Omental fat pad (tissue), 4 donors: ENCODE data around the gene SLC12A3. TPM values are rescaled to one million over a fixed set of nuclear protein-coding genes. Genes with fewer than 3 reads are reported as not detected.
A peak's percentile ranks its signal among the peaks of the same experiment; 100 is the strongest.

Experiments used
- ATAC-seq: fragments of 150-250 bp; one replicate; pipeline ENCODE4 v1.9.1; 2016; ENCODE audit warnings: mild to moderate bottlenecking, moderate library complexity; ENCODE audit not compliant: low FRiP score
- DNase-seq: peaks from one replicate; pipeline ENCODE4 v3.0.0-alpha.2; 2019; ENCODE audit warnings: low spot score
- CTCF ChIP-seq, 3 donors: fragments of 450-650 bp; IDR thresholded peaks; one replicate each; pipeline ENCODE4 v1.5.1; 2016 to 2017; ENCODE audit warnings: antibody characterized with exemption in 3 of 3, mild to moderate bottlenecking in 3 of 3, moderate library complexity in 2 of 3
- total RNA-seq, 4 donors: library from RNA; depleted of rRNA; stranded (reverse); fragments of >200 nt; gene quantifications; one replicate each; pipeline ENCODE4 v1.1.0, GENCODE V29; 2016

The SLC12A3 gene
- total RNA-seq, 4 donors from 2014 or later = not detected

DNA sequence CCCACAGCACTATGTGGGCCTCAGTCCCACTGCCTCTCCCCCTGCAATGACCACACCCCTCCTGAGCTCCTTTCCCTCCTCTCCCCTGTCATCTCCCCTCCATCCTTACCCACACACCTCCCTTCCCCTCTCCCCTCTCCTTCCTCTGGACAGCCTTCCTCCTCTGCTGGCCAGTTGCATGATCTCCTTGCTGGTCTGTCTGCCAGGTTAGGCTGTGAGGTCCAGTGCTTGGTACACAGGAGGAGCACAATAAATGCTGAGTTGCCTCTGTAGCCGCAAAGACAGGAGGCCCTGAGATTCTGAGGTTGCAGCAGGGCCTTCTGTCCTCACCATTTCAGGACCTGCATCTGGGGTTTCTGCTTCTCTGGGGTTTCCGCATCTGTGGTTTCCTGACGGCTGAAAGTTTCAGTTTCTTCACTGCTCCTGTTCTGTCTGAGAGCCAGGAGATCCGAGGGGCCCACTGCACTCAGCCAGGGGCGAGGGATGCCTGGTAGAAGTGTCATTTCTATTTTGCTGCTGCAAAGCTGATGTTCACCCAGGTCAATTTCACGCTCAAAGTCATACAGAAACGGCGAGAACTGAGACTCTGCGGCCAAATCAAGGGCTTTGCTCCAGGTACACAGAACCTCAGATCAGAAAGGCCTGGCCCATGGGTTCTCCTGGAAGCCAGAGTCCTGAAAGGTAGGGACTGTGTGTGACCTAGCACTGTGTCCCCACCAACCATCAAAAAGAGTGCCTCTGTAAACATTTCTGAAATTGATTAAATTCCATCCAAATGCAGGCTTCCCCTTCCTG, 4.6 kb upstream of the SLC12A3 start:
- ATAC-seq (no peak), DNase-seq (no peak)
- TF ChIP-seq CTCF (IDR thresholded peaks at IDR 0.05) = no peak

DNA sequence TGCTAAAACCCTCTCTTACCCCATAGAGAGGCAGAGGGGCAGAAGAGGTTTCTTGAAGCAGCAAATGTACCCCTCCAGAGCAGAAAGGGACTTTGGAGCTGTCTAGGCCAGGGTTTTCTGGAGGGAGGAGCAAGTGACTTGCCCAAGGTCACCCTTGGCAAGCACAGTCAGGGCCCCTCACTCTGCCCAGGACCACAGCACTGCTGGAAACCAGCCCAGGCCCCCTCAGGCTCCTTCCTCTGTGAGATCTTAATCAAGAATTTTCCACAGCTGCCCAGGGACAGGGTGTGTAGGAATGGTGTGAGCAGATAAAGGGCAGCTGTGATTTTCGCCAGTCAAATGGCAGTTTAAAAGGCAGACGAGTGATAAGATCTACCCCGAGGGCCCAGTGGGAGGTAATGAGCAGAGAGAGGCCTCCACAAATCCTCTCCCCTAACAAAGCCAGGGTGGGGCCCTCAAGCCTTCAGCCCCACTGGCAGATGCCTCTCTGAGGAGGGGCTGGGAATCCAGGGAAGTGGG, 3.9 kb upstream of the SLC12A3 start:
- DNase-seq = no peak
- no peak for ATAC-seq
- TF ChIP-seq CTCF (IDR thresholded peaks at IDR 0.05) = no peak

DNA sequence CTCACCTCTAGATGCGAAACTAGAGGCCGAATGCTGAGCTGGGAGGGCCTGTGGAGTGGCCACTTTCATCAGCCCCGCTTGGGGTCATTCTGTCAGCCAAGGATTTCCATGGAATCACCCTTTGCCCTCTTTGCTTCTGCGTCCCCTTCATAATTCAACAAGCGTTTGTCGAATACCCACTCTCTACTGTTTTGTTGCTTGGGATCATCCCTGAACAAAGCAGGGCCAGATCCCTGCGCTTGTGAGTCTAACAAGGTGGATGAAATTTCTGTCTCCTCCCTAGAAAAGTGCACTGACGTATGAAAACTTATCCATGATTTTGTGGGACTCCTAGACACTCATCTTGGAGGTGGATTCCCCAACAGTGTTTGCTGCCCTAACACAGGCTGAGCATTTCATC, 3.3 kb upstream of the SLC12A3 start:
- no peak for ATAC-seq
- no peak for DNase-seq
- no peak for TF ChIP-seq CTCF (IDR thresholded peaks at IDR 0.05)

DNA sequence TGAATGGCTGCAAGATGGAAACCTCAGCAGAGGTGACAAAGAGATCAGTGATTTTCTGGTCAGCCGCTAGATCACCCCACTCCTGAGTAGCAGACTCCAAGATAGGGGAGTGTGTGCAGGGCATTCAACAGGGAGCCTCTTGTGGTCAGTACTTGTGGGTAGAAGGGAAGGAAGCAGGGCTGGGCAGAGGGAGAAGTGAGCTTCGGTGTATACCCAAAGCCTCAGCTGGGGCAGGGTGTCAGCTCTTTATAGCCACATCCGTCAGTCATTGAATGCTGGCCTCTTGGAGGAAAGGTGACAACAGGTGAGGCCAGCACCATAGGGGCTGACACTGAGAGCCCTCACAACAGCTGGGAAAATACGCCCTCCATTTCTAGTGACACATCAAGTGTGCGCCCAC, 2.2 kb upstream of the SLC12A3 start:
- no peak for ATAC-seq
- DNase-seq = no peak
- no peak for TF ChIP-seq CTCF (IDR thresholded peaks at IDR 0.05)

- no peak for ATAC-seq
- DNase-seq = no peak
- TF ChIP-seq CTCF (IDR thresholded peaks at IDR 0.05) = no peak
Observed at GRCh38 chr16:56865394-56866062, 521 bp downstream of the SLC12A3 start.

DNA sequence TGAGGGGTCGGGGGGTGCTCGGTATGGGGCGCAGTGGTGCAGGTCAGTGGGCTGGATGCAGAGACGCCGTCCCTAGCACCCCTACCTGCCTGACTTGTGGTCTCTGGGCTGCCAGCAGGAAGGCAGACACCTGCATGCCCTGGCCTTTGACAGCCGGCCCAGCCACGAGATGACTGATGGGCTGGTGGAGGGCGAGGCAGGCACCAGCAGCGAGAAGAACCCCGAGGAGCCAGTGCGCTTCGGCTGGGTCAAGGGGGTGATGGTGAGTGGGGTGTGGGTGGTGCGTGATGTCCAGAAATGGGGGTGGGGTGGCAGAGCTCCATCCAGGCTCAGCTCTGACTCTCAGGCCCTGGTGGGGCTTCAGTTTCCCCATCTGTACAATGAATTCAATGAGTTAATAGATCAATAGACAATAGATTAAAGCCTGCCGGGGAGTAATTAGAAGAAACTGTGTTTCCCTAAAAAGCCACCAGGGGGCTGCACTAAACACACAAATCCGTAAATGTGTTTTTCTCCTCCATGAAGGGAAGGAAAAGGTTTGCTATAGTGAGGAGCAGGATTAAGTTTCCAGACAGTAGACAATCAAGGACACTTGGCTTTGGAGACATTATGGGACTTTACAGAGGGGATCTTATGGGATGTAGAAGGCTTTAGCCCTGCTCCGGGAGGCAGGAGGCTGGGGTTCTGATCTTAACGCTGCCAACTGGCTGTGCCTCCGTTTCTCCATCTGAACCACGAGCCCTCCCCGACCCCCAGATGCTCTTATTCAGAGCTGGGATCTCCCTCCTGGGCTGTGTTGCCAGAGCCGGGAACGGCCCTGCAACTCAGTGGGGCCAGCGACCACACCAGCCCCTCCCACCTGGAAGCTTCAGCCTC, 2.2 kb downstream of the SLC12A3 start:
- ATAC-seq = no peak
- DNase-seq = no peak

More for the DNA sequence above, 2.2 kb downstream of the SLC12A3 start:
- peak in 1 of 3 donors; percentile 63 for TF ChIP-seq CTCF (IDR thresholded peaks at IDR 0.05)
